NCI-H446 (cell line): ENCODE measurements around the gene XBP1.
"Not testable (repeated sequence)": the region's sequence is repeated elsewhere in the genome, so short reads cannot be mapped to it uniquely, and the experiment has no call there.

Experiments
- DNase-seq, 2 experiments: peaks; one replicate each; lab custom pipeline; 2025; lab: John Stamatoyannopoulos, UW

The XBP1 gene

DNA sequence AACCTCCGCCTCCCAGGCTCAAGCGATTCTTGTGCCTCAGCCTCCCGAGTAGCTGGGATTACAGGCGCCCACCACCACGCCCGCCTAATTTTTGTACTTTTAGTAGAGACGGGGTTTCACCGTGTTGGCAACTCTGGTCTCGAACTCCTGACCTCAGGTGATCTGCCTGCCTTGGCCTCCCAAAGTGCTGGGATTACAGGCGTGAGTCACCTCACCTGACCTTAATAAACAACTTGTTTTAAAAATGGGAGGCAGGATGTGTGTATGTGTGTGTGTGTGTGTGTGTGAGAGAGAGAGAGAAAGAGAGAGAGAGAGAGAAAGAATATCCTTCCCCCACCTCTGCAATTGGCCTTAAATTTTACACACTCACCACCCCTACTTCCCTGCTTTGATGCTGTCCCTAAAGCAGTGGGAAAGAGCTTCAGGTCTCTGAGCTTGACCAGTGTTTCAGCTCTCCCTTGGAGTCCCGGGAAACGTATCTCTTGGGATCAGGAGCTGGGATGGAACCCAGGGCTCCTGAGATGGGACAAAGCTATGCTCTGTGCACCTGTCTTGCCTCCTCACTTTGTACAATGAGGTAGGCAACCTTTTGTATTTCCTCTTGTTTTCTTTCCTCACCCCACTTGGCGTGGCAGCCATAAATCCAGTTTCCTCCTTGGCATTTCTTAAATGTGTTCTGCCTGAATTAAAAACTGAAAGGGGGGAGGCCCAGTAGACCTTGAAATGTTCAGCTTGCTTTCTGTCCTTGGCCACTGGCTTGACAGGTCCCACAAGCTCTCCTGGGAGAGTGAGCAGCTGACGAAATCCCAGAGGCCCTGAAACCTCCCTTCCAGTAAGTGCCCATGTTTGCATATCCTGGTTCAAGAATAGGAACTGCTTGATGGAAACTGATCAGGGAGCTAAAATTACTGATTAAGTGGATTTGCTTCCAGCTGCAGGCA, 17.8 kb upstream of the XBP1 start:
- DNase-seq, result no peak

DNA sequence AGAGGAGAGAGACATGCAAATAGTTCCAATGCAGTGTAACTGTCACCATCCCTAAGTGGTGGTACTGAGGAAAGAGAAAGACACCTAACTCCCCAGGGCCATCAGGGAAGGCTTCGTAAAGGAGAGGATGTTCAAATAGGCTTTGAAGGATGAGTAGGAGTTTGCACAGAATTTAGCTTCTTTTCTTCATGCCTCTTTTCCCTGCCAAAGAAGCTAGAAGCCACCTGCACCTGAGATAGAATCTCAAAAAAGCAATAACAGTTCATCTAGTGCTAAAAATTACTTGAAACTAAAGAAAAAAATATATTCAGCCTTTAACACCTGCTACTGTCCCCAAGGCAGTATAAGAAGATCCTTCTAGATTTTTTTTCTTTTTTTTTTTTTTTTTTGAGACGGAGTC, 16.7 kb upstream of the XBP1 start:
- DNase-seq, result no peak

DNA sequence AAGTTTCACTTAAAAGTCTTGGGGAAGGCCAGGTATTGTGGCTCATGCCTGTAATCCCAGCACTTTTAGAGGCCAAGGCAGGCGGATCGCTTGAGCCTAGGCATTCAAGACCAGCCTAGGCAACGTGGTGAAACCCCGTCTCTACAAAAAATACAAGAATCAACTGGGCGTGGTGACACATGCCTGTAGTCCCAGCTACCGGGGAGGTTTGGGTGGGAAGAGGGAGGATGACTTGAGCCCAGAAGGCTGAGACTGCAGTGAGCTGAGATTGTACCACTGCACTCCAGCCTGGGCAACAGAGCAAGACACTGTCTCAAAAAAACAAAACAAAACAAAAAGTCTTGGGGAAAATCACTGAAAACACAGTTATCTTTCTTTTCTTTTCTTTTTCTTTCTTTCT, 15.4 kb upstream of the XBP1 start:
- DNase-seq, result no peak

DNA sequence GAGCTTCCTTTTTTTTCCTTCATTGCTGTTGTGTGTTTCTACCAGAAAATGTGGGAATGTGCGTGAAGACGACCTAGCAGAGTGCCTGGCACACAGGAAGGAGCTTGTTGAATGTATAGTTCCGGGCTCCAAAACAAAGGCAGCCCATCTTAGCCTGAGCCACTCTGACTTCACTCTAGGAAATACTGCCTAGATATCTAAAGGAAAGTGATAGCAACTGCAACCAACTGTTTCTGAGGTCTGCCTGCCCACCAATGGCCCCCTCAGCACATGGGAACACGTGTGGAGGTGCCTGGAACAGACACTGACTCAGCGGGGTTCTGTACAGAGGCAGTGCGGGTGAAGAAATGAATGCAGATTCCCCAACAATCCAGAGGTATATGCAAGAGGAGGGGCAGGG, 14.7 kb upstream of the XBP1 start:
- DNase-seq, result no peak

DNA sequence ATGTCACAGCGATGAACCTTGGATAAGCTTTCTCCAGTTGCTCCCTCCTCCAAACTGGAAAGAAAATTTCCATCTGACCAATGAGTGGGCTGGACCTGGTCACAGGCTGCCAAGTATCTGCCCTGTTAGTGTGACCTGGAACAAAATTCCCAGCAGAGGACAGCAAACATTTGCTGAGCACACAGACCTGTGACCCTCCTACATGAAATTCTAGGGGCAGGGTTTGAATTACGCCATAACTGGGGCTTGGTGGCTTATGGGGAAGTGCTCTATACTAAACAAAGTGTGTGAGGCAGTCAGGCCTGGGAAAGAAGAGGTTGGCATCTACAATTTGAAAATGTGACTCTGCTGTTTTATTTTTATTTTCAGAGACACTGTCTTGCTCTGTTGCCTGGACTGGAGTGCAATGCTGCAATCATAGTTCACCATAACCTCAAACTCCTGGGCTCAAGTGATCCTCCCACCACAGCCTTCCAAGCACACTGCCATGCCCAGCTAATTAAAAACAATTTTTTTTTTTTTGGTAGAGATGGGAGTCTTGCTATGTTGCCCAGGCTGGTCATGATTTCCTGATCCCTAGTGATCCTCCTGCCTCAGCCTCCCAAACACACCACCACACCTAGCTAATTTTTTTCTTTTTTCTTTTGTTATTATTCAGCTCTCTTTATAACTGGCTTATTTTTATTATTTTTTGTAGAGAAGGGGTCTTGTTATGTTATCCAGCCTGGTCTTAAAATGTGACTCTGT, 13.6 kb upstream of the XBP1 start:
- DNase-seq, result no peak

DNA sequence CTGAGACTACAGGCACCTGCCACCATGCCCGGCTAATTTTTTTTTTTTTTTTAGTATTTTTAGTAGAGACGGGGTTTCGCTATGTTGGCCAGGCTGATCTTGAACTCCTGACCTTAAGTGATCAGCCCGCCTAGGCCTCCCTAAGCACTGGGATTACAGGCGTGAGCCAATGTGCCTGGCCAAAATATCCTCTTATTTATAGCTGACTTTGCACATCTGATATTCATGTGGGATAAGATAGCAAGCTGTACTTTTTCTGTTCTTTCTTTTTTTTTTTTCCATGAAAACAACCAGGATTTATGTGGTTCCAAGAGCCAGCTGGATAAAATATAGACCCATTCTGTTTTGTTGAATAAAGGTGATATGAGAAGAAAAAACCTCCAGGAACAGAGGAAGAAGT, 12.1 kb upstream of the XBP1 start:
- no peak for DNase-seq

DNA sequence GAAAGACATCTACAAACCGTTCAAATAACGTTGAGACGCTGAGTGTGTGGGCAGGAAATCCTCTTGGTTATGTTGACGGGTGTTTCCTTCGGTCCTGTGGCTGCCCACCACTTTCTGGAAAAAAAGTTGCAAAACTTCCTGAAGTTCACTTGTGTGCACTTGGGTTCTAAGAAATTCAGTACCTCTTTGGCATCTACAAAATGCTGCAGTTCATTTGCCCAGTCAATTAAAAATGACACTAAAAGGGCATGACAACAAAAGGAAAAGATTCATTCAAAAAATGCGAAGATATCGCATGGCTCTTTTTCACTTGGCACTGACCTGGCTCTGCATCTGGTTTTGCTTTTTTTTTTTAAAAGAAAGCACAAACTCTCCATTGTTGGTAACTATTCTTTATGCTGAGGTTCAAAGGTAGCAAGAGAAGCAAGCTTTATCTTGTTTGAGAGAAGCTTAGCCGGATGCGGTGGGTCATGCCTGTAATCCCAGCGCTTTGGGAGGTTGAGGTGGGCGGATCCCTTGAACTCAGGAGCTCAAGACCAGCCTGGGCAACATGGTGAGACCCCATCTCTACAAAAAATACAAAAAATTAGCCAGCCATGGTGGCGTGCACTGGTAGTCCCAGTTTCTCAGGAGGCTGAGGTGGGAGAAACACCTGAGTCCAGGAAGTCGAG, 10.6 kb upstream of the XBP1 start:
- no peak for DNase-seq

DNA sequence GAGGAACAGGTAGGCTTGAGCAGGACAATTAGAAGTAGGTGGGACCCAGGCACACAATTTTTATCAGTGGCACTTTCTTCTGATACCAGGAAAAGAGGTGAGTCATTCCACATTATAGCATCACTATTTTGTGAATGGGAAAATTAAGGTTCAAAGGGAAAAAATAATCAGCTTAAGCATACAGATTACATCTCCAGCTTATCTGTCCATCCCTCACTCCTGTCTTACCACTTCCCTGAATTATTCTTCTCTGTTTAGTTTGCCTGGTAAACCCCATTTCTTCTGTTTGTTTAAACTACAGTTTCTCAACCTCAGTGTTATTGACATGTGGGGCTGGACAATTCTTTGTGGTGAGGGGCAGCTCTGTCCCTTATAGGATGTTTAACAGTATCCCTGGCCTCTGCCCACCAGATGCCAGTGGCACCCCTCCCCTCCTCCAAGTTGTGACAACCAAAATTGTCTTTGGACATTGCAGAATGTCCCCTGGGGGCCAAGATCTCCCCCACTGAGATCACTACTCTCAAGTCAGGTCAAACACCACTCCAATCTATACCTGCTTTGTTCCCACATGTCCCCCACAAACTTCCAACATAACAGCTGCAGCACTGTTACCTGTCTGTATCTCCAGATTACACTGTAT, 8.5 kb upstream of the XBP1 start:
- DNase-seq, result no peak

DNA sequence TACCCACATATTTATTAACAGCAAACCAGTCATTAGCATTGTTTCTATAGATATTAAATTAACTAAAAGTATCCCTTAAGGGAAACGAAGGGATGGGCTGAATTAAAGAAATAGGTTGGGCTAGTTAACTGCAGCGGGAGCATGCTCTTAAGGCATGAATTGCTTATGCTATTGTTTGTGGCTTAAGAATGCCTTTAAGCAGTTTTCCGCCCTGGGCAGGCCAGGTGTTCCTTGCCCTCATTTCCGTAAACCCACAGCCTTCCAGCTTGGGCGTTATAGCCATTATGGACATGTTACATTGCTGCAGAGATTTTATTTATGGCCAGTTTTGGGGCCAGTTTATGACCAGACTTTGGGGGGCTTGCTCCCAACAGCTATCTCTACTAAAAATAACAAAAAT, 5.1 kb upstream of the XBP1 start:
- DNase-seq, result not testable (repeated sequence)

DNA sequence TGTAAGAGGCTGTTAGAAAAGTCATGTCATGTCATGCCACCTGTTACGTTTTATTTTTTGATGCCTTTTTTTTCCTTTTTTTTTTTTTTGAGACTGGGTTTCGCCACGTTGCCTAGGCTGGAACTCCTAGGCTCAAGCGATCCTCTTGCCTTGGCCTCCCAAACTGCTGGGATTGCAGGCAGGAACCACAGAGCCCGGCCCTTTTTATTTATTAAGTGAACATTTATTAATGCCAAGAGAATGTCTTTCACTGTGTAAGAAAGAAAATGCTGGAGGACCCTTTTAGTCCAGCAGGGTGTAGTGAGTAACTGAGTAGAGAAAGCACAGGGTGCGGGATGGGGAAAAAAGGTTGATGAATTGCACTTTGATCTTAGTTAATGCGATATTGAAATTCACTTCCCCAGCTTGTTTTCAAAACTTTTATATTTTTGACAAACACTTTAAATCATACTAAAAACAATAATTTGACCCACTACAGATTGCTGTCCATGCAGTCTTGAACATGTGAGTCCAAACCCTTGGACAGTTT, 2.3 kb upstream of the XBP1 start:
- no peak for DNase-seq

DNA sequence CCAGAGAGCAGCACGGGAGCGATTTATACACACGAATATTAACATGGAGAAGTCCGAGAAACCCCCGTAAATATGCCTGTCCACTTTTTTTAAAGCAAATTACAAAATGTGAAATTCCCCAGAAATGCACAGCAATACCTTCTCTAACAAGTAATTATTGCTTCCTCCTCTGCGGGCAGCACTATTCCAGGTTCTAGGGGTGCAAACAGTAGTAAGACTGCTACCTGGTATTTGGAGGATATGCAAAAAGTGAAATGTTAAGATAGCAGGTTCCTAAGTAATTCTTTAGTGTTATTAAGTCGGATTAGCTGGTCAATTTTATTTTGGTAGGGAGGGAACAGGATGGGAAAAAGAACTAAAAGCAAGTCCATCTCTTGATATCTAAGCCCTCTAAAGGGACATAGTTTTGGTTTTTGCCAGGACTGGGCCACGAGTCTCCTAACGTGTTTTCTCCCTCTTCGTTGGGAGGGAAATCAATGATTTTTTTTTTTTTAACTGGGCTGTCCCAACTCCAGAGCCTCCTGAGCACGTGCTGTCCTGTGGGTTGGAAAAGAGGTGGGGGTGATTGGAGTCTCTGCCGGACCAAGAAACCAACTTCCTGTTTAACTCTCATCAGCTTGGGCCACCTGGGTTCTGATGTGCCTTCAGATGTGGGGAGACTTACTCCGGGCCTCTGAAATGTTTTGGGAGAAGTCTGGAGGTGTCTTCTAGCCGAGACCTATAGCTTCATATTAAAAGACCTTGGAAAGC, 1.7 kb upstream of the XBP1 start:
- DNase-seq, result peak in 1 of 2 experiments; percentile 22

DNA sequence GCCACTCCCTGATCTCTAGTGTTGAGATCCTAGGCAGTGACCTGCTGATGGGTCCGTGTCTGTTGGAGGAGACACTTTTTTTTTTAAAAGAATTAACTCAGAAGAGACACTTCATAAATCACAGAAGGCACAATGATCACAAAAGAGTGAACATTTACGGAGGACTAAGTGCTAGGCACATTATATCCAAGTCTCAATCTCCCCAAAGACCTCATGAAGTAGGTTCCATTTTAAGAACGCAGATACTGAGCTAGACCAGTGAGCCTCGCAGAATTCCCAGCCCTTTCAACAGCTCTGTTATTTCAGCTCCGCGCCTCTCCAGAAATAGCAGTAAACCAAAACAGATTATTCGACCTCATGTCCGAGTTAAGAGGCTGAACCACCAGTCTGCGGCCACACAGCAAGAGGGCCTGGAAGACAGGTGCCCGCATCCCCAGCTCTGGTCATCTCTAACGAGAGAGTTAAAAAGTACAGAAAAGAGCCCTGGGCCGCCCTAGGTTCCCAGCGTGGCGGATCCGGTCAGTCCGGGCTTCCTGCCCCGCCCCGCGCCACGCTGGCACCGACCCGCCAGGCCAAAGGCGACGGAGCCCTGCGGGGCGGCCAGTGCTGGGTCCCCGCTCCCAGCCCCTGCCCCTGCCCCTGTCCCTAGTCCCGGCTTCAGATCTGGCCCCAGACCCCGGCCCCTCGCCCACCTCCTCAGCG, 612 bp downstream of the XBP1 start:
- DNase-seq, result peak; percentile 14 to 28

DNA sequence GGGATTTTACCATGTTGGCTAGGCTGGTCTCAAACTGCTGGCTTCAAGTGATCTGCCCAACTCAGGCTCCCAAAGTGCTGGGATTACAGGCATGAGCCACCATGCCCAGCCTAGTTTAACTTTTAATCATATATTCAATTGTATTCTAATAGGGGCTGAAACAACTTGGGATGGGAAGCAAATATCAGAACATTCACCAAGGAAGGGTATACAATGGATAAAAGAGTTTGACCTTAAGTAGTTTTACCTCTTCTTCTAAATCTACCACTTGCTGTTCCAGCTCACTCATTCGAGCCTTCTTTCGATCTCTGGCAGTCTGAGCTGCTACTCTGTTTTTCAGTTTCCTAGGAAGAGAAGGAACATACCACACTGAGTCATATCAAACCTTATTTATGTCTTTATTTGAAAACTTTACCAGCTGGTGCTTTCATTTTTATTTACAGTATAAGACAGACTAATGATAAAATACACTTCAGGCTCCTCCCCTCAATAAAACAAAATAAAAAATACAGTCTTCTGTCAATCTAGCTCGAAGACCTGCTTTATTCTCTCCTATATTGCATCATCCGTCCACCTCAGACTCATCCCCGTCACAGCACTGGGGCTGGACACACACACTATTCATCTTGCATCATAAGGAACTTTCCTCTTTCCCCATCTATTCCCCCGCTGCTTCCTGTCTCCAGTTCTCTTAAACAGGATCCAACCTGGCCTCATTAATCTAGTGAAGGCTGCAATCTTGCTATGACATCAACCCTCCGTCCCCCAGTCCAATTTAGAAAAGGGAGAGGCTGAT, 1.4 kb downstream of the XBP1 start:
- DNase-seq, result no peak

DNA sequence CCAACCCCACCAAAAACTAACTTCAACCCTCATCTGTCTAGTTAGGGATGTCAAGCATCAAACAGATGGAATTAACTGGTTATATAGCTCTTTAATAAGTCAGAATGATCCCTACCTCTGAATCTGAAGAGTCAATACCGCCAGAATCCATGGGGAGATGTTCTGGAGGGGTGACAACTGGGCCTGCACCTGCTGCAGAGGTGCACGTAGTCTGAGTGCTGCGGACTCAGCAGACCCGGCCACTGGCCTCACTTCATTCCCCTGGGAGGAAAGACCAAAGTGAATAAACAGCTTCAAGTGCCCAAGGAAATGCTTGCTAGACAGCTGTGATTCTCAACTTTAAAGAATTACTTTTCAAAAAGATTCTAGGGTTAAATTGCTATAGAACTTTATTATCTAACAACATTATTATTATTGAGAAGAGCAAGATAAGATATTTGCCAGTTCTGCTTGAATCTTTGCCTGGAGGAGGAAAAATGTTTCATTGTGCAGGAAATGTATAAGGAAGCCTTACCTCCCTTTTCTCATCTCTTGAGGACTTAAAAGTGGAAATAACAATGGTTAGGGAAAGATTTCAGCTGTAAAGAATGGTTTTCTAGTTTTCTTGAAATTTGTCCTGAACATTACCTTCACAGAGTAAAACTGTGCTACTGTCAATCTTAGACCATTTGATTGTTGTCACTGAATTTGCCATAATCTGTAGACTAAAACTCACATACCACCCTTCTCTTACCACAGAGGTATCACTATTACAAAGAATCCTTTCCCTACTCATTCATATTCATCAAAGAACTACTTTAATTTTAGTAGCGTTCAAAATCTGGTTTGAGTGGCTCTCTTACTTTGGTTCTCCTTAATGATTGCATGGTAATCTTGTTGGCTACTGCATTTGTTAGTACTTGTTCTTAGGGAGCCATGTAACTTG, 4.2 kb downstream of the XBP1 start:
- no peak for DNase-seq

DNA sequence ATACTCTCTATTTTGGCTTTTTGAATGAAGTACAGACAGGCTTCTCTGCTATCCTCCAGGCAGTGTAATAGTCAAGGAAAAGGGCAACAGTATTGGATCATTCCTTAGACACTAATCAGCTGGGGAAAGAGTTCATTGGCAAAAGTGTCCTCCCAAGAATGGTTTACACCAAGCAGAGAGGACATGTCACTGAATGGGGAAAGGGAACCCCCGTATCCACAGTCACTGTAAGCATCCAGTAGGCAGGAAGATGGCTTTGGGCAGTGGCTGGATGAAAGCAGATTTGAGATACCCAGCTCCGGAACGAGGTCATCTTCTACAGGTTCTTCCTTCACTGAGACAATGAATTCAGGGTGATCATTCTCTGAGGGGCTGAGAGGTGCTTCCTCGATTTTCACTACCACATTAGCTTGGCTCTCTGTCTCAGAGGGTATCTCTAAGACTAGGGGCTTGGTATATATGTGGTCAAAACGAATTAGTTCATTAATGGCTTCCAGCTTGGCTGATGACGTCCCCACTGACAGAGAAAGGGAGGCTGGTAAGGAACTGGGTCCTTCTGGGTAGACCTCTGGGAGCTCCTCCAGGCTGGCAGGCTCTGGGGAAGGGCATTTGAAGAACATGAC, 5.2 kb downstream of the XBP1 start:
- no peak for DNase-seq

DNA sequence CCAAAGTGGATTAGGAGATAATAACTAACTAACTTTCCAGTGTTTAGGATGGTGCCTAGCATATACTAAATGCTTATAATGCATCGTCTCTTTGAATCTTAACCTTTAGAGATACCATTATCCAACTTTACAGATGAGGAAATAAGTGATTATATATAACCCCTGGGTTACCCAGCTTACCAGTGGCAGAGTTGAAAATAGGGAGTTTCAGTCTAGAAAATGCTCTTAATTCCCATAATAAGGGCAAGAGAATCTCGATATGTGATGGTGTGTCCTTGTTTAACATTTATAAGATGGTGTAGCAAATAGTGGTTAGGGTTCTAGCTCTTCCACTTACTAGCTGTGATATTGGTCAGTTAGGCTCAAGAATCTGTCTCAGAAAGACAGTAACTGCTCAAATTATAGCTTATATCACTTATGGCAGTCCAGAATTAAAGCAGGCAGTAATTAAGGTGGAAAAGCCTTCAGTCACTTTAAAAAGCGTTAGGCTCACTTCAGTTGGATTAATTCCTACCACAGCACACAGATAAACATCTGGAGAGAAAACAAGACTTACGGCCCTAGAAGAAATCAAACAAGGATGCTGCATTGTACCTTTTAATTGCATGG, 6.3 kb downstream of the XBP1 start:
- DNase-seq, result no peak

DNA sequence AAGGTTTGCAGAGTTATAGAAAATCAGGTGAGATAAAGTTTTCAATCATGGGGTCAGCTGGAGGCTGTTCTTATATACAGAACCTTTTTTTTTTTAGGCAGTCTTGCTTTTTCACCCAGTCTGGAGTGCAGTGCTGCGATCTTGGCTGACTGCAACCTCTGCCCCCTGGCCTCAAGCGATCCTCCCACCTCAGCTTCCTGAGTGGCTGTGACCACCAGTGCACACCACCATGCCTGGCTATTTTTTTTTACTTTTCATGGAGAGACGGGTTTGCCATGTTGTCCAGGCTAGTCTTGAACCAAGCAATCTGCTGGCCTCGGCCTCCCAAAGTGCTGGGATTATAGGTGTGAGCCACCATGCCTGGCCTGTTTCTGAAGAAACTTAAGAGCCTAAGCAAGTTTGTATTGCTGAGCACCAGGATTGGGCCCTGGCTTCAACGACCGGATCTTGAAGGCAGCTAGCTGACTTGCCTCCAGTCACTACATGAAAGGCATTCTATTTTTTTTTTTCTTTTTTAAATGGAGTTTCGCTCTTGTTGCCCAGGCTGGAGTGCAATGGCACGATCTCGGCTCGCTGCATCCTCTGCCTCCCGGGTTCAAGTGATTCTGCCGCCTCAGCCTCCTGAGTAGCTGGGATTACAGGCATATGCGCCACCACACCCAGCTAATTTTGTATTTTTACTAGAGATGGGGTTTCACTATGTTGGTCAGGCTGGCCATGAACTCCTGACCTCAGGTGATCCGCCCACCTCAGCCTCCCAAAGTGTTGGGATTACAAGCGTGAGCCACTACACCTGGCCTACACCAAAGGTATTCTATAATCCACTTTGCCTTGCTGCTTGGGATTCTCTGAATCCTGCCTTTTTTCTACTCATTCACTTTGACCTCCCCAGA, 7.6 kb downstream of the XBP1 start:
- no peak for DNase-seq
